ENCODE data around the gene NGLY1.

Gene NGLY1

GRCh38 chr3:25708036-25708435 lies 75.2 kb downstream of the NGLY1 start:
- no peak for DNase-seq (ENCODE audit: low spot score)

GRCh38 chr3:25707268-25707926 lies 75.8 kb downstream of the NGLY1 start:
- DNase-seq (ENCODE audit: low spot score): no peak

GRCh38 chr3:25706213-25706612 lies 77.0 kb downstream of the NGLY1 start:
- DNase-seq (ENCODE audit: low spot score): no peak

DNA sequence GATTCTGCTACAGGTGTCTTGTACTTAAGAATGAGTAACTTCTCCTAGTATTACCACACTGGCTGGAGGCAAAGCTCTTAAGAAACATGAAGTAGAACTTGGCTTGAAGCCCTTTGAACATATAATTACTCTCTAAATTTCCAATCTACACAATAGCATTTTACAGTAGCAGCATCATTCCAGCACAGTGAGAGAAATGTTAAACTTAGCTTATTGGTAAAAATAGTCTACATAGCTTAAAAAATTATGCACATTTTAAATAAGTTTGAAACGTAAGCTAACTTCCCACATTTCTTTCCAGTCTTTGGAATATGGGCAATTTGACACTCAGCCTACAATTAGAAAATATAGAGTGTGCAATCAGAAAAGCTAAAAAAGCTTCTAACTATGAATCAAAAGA lies 85.7 kb downstream of the NGLY1 start:
- DNase-seq (ENCODE audit: low spot score): no peak

DNA sequence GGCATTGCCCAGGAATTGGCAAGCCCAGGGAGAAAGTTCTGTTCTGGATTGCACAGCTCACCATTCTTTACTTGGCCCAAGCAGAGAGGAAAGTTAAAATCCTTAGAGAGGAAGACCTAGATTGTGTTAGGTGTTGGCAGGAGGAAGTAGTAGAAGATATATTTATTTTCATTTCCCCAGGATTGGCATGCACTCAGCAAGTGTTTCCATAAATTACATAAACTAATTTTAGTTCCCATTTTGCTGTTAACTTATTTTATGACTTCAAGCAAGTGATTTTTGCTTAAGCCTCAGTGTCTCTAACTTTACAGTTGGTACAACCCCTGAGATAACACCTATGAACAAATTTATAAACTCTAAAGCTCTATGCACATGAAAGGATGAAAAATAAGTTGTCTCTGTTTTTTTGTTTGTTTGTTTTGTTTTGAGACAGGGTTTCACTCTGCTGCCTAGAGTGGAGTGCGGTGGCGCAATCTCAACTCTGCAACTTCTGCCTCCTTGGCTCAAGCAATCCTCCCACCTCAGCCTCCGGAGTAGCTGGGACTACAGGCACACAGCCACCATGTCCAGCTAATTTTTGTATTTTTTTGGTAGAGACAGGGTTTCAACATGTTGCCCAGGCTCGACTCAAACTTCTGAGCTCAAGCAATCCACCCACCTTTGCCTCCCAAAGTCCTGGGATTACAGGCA lies 87.4 kb downstream of the NGLY1 start:
- DNase-seq (ENCODE audit: low spot score): no peak

DNA sequence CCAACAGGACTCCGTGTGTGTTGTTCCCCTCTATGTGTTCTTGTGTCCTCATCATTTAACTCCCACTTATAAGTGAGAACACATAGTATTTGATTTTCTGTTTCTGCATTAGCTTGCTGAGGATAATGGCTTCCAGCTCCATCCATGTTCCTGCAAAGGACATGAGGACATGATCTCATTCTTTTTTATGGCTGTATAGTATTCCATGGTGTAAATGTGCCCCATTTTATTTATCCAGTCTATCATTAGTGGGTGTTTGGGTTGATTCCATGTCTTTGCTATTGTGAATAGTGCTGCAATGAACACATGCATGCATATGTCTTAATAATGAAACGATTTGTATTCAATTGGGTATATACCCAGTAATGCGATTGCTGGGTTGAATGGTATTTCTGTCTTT lies 90.0 kb downstream of the NGLY1 start:
- no peak for DNase-seq (ENCODE audit: low spot score)

DNA sequence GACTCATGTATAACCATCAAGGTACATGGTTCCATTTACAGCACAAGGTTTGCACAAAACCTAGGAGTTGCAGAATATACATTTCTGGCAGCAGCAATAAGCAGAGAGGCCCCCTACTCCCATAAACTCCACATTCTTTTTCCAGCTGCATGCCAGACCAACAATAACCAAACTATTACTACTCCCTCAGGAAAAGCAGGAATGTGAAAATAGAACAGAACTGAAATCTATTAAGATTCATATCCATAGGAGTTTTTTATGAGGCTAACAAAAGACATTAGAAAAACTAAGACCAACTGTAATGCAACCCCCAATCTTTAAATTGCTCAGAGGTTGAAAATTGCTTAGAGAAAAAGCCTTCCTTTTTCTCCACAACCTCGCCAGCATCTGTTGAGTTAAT lies 90.9 kb downstream of the NGLY1 start:
- no peak for DNase-seq (ENCODE audit: low spot score)

DNA sequence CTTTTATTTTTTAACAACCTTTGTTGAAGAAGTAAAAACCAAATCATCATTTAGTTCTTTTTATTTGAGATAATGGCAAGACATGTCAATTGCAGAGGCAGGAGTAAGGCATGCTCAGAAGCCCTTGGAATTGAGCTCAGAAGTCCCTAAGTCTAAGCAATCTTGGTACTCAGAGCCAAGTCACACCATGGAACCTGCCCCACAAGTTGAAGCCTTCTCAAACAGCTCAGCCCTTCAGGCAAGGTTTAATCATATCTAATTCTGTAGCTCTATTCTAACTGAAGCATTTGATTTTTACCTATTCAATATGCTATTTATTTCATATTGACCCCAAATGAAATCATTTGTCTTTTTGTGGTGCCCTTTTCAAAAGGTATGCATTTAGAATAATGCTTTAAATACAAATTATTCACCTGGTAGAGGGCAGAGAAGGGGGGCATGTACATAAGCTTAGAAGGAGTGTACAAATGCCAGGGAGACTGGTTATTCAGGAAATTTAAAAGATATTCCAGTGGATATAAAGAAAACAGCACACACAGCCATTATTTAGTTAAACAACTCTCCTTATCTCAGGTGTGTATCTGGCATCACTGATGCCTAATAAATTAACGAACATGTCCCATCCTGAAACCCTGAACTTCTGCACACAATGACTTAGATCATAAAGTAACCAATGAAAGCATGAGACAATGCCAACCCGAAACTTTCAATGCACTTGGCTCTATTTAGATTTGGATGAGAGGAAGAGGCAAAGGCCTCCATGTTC lies 92.3 kb downstream of the NGLY1 start:
- no peak for DNase-seq (ENCODE audit: low spot score)

- no peak for DNase-seq (ENCODE audit: low spot score)
Observed at GRCh38 chr3:25689226-25689625, 94.0 kb downstream of the NGLY1 start.

GRCh38 chr3:25687742-25688141 lies 95.5 kb downstream of the NGLY1 start:
- no peak for DNase-seq (ENCODE audit: low spot score)

DNA sequence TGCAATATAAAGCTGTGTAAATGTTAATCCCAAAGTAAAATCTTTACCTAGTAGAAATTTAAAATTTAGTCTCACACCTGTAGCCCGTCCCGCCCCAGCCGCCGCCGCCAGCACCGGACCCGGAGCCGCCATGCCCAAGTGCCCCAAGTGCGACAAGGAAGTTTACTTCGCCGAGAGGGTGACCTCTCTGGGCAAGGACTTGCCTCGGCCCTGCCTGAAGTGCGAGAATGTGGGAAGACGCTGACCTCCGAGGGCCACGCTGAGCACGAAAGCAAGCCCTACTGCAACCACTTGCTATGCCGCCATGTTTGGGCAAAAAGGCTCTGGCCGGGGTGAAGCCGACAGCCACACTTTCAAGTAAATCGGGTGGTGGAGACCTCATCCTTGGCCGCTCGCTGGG lies 96.5 kb downstream of the NGLY1 start:
- no peak for DNase-seq (ENCODE audit: low spot score)

DNA sequence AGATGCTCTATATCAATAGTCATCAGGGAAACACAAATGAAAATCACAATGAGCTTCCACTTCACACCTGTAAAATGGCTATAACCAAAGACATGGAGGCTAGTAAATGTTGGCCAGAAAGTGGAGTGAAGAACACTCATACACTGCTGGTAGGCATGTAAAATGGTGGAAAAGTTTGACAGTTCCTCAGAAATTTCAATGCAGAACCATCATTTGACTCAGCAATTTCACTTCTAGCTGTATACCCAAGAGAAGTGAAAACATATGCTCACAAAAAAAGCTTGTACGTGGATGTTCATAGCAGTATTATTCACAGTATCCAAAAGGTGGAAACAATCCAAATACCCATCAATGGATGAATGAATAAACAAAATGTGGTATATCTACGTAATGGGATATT lies 99.4 kb downstream of the NGLY1 start:
- DNase-seq (ENCODE audit: low spot score): no peak

GRCh38 chr3:25683410-25683809 lies 99.8 kb downstream of the NGLY1 start:
- DNase-seq (ENCODE audit: low spot score): no peak

GRCh38 chr3:25679642-25680302 lies 103.5 kb downstream of the NGLY1 start:
- no peak for DNase-seq (ENCODE audit: low spot score)

DNA sequence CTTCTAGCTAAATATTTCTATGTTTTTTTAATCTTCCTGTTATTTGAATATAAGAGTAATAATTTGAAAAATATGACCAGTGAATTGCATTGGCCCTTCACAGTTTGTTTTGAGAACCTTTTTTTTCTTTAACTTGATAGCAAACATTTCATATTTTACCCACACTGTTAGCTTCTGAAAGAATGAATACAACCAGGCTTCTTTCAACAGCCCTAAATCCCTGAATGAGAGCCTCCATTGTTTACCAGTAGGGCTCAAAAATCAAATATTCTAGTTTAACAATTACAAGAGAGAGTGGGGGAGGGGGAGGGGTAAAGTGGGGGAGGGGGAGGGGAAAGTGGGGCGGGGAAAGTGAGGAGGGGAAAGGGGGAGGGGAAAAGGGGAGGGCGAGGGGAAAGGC lies 104.1 kb downstream of the NGLY1 start:
- DNase-seq (ENCODE audit: low spot score): no peak

DNA sequence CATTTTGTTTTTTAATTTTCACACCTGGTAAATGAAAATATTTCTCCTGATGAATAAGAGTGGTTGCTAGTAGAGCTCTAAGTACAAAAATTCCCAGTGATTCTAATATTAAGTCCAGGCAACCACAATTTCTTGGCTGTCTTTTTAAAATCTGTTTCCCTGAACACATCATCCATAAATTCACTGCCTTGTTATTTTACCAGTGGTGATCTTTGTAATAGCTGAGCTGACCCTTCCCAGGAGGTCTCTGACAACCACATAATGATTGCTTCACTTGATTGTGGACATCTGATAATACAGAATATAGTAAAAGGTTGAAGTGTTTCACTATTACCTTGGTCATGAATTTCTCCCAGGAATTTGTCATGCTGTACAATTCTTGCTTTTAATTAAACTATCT lies 104.7 kb downstream of the NGLY1 start:
- DNase-seq (ENCODE audit: low spot score): no peak

GRCh38 chr3:25677121-25677520 lies 106.1 kb downstream of the NGLY1 start:
- DNase-seq (ENCODE audit: low spot score): no peak

DNA sequence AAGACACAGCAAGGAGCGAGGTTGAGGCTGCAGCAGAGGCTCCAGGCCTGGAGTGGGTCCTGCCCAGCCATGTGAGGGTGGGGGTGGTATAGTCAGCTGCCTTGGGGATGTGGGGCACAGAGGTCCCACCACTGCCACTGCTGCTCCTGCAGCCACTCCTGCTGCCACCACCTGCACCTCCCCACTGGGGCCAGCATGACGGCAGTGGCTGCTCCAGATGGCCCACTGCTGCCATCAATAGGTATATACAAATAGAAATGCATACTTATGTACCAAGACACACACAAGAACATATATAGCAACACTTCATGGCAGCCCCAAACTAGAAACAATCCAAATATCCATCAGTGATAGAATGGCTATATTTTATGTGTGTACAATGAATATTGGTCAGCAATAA lies 108.6 kb downstream of the NGLY1 start:
- DNase-seq (ENCODE audit: low spot score): no peak

DNA sequence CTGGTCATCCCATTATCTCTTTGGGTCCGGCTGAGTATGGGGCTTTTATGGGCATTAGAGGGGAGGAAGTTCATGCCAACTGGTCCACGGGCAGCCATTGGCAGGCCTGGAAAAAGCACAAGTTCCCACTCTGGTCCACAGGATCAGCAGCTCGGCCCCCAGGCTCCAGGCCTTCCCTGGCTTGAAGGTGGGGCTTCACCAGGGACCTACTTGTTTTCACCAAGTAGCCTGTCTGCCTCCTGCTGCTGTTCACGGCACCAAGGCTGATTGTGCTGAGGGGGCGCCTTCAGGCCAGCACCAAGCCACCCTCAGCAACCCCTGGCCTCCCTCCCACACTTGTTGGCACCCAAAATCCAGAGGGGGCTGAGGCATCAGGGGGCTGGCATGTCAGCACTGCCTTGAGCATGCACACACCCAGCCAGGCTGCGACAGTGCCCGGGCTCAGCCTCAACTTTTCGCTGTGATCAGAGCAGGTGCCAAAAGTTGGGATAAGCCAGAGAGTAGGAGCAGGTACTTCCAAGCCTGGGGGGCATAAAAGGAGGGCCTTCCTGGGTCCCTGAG lies 109.4 kb downstream of the NGLY1 start:
- no peak for DNase-seq (ENCODE audit: low spot score)

All from CD4-positive, alpha-beta T cell treated with Interleukin-6 at 100 ng/mL for 8 hours (primary cell).